Activated naive CD8-positive, alpha-beta T cell treated with anti-CD3 and anti-CD28 coated beads for 36 hours (primary cell): Measurements from ENCODE around the gene QSOX2. TPM values are rescaled to one million over a fixed set of nuclear protein-coding genes. Genes with fewer than 3 reads are reported as not detected.
A peak's percentile ranks its signal among the peaks of the same experiment; 100 is the strongest.

Experiments
- DNase-seq: peaks from one replicate; pipeline ENCODE4 v3.0.0; 2021
- H3K27ac Mint-ChIP-seq: one replicate; pipeline ENCODE4 v1.8.0; 2022; ENCODE audit warnings: mild to moderate bottlenecking, moderate library complexity, mixed read lengths
- H3K27me3 Mint-ChIP-seq: one replicate; pipeline ENCODE4 v1.8.0; 2022; ENCODE audit warnings: mild to moderate bottlenecking, mixed read lengths
- H3K36me3 Mint-ChIP-seq: one replicate; pipeline ENCODE4 v1.8.0; 2021; ENCODE audit warnings: mild to moderate bottlenecking, mixed read lengths
- H3K4me1 Mint-ChIP-seq: one replicate; pipeline ENCODE4 v1.8.0; 2021; ENCODE audit warnings: mixed read lengths
- H3K4me3 Mint-ChIP-seq: one replicate; pipeline ENCODE4 v1.8.0; 2022; ENCODE audit warnings: mild to moderate bottlenecking, moderate library complexity, mixed read lengths
- H3K9me3 Mint-ChIP-seq: one replicate; pipeline ENCODE4 v1.8.0; 2022; ENCODE audit warnings: mixed read lengths
- total RNA-seq, 2 experiments: library from RNA; stranded (reverse); gene quantifications; one replicate each; pipeline ENCODE4 v1.2.3, GENCODE V29; 2021

QSOX2 gene
- total RNA-seq, 2 experiments from 2014 or later, result 17.0 to 18.3 TPM

- Mint-ChIP-seq H3K27ac (no peak overlapping the region), H3K36me3 (no peaks in the 10 kb centered on the region), H3K27me3 (no peaks in the 10 kb centered on the region), H3K4me1 (no peaks in the 10 kb centered on the region), H3K9me3 (no peaks in the 10 kb centered on the region), H3K4me3 (no peak overlapping the region)
- no peak for DNase-seq
Measured at GRCh38 chr9:136252846-136253245, 7.2 kb upstream of the QSOX2 start.

GRCh38 chr9:136252281-136252680 lies 6.7 kb upstream of the QSOX2 start:
- no peak for DNase-seq
- no peak overlapping the region for H3K27ac Mint-ChIP-seq
- H3K27me3 Mint-ChIP-seq, result no peaks in the 10 kb centered on the region
- no peaks in the 10 kb centered on the region for H3K9me3 Mint-ChIP-seq
- H3K4me3 Mint-ChIP-seq, result no peak overlapping the region
- no peaks in the 10 kb centered on the region for H3K36me3 Mint-ChIP-seq
- no peaks in the 10 kb centered on the region for H3K4me1 Mint-ChIP-seq

- DNase-seq, result no peak
- H3K4me1 Mint-ChIP-seq, result no peaks in the 10 kb centered on the region
- no peaks in the 10 kb centered on the region for H3K36me3 Mint-ChIP-seq
- H3K27me3 Mint-ChIP-seq, result no peaks in the 10 kb centered on the region
- no peak overlapping the region for H3K4me3 Mint-ChIP-seq
- no peaks in the 10 kb centered on the region for H3K9me3 Mint-ChIP-seq
- H3K27ac Mint-ChIP-seq, result no peak overlapping the region
Measured at GRCh38 chr9:136251264-136252115, 5.9 kb upstream of the QSOX2 start.

GRCh38 chr9:136250676-136251075 lies 5.1 kb upstream of the QSOX2 start:
- H3K9me3 Mint-ChIP-seq, result no peaks in the 10 kb centered on the region

GRCh38 chr9:136249877-136250559 lies 4.4 kb upstream of the QSOX2 start:
- peaks cover 5% of the 10 kb centered on the region for H3K4me1 Mint-ChIP-seq
- no peak overlapping the region for H3K4me3 Mint-ChIP-seq
- no peaks in the 10 kb centered on the region for H3K36me3 Mint-ChIP-seq
- H3K9me3 Mint-ChIP-seq, result no peaks in the 10 kb centered on the region
- no peaks in the 10 kb centered on the region for H3K27me3 Mint-ChIP-seq
- no peak overlapping the region for H3K27ac Mint-ChIP-seq
- no peak for DNase-seq

More at GRCh38 chr9:136250676-136251075, 5.1 kb upstream of the QSOX2 start:
- Mint-ChIP-seq H3K27me3 (no peaks in the 10 kb centered on the region), H3K36me3 (no peaks in the 10 kb centered on the region), H3K4me1 (peaks cover 4% of the 10 kb centered on the region), H3K4me3 (no peak overlapping the region), H3K27ac (no peak overlapping the region)
- no peak for DNase-seq

GRCh38 chr9:136248951-136249876 lies 3.6 kb upstream of the QSOX2 start:
- DNase-seq, result no peak
- Mint-ChIP-seq H3K36me3 (peaks cover 3% of the 10 kb centered on the region), H3K4me1 (peaks cover 13% of the 10 kb centered on the region), H3K9me3 (no peaks in the 10 kb centered on the region), H3K4me3 (no peak overlapping the region), H3K27me3 (no peaks in the 10 kb centered on the region), H3K27ac (no peak overlapping the region)

- no peaks in the 10 kb centered on the region for H3K27me3 Mint-ChIP-seq
- H3K27ac Mint-ChIP-seq, result no peak overlapping the region
- DNase-seq, result no peak
- no peak overlapping the region for H3K4me3 Mint-ChIP-seq
- no peaks in the 10 kb centered on the region for H3K9me3 Mint-ChIP-seq
- peaks cover 3% of the 10 kb centered on the region for H3K36me3 Mint-ChIP-seq
- H3K4me1 Mint-ChIP-seq, result peaks cover 24% of the 10 kb centered on the region
Measured at GRCh38 chr9:136247947-136248637, 2.5 kb upstream of the QSOX2 start.

GRCh38 chr9:136247551-136247916 lies 1.9 kb upstream of the QSOX2 start:
- Mint-ChIP-seq H3K9me3 (no peaks in the 10 kb centered on the region), H3K4me1 (peaks cover 30% of the 10 kb centered on the region), H3K27ac (no peak overlapping the region), H3K4me3 (no peak overlapping the region), H3K27me3 (no peaks in the 10 kb centered on the region), H3K36me3 (peaks cover 3% of the 10 kb centered on the region)
- DNase-seq, result no peak

GRCh38 chr9:136246849-136247550 lies 1.4 kb upstream of the QSOX2 start:
- Mint-ChIP-seq H3K27me3 (no peaks in the 10 kb centered on the region), H3K4me1 (peaks cover 32% of the 10 kb centered on the region), H3K27ac (no peak overlapping the region), H3K4me3 (no peak overlapping the region), H3K36me3 (peaks cover 3% of the 10 kb centered on the region), H3K9me3 (no peaks in the 10 kb centered on the region)
- DNase-seq, result no peak

GRCh38 chr9:136244969-136245218 lies 718 bp downstream of the QSOX2 start:
- no peaks in the 10 kb centered on the region for H3K9me3 Mint-ChIP-seq
- peak overlapping the region; percentile 98 for H3K27ac Mint-ChIP-seq
- peaks cover 42% of the 10 kb centered on the region for H3K4me1 Mint-ChIP-seq
- no peaks in the 10 kb centered on the region for H3K27me3 Mint-ChIP-seq
- DNase-seq, result no peak
- H3K4me3 Mint-ChIP-seq, result peak overlapping the region; percentile 98
- H3K36me3 Mint-ChIP-seq, result peaks cover 3% of the 10 kb centered on the region

- Mint-ChIP-seq H3K4me3 (peak overlapping the region; percentile 98), H3K36me3 (peaks cover 3% of the 10 kb centered on the region), H3K4me1 (peaks cover 46% of the 10 kb centered on the region), H3K27me3 (no peaks in the 10 kb centered on the region), H3K9me3 (no peaks in the 10 kb centered on the region), H3K27ac (peak overlapping the region; percentile 98)
- peak; percentile 75 for DNase-seq
Measured at GRCh38 chr9:136244122-136244968, 1.3 kb downstream of the QSOX2 start.

GRCh38 chr9:136243631-136244030 lies 2.0 kb downstream of the QSOX2 start:
- Mint-ChIP-seq H3K36me3 (peaks cover 3% of the 10 kb centered on the region), H3K4me1 (peaks cover 49% of the 10 kb centered on the region), H3K27ac (peak overlapping the region; percentile 98), H3K9me3 (no peaks in the 10 kb centered on the region), H3K4me3 (peak overlapping the region; percentile 98), H3K27me3 (no peaks in the 10 kb centered on the region)
- DNase-seq, result no peak

- DNase-seq, result no peak
- H3K4me3 Mint-ChIP-seq, result no peak overlapping the region
- H3K9me3 Mint-ChIP-seq, result no peaks in the 10 kb centered on the region
- peaks cover 3% of the 10 kb centered on the region for H3K36me3 Mint-ChIP-seq
- peak overlapping the region; percentile 98 for H3K27ac Mint-ChIP-seq
- peaks cover 54% of the 10 kb centered on the region for H3K4me1 Mint-ChIP-seq
- H3K27me3 Mint-ChIP-seq, result no peaks in the 10 kb centered on the region
Measured at GRCh38 chr9:136242918-136243525, 2.6 kb downstream of the QSOX2 start.
